ENCODE measurements around the gene TENM3.

TENM3 gene

DNA sequence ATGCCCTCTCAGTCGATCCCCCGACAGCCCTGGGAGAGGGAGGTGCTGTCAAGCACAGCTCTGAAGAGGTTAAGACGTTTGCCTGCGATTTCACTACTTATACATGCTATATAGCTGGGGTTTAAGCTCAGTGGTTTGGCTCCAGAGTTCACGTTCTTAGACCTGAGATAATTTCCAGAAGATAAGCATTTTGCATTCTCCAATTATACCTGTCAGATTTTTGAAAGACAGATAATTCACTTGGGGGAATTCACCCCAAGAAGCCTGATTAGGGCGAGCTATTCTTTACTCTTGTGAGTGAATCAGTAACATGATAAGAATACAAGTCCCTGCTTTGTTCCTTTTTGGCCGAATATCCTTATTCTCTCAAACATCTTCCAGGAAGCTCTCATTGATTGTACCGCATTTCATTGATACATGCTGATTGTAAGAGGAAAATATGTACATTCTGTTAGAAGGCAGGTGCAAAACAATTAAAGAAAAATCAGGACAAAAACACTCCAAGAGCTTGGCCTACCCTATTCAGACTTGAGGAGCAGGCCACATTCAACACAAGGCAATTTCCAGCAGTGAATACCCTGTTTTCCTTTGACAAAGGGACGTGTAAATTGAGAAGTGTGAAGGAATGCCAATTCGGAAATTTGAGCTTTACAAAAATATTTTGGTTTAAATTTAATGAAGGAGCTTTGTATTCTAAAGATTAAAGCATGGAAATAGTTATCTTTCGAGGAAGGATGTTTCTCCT is 30.2 kb downstream of the TENM3 start:
- H3K4me1 Mint-ChIP-seq (ENCODE audit: low read depth) = no peaks in the 10 kb centered on the region
- no peak overlapping the region for H3K4me3 Mint-ChIP-seq
- no peak overlapping the region for H3K27ac Mint-ChIP-seq
- no peak for DNase-seq (ENCODE audit: low spot score)
- H3K27me3 Mint-ChIP-seq (ENCODE audit: low read depth) = no peaks in the 10 kb centered on the region
- H3K9me3 Mint-ChIP-seq = peaks cover 9% of the 10 kb centered on the region
- no peaks in the 10 kb centered on the region for H3K36me3 Mint-ChIP-seq (ENCODE audit: low read depth)

DNA sequence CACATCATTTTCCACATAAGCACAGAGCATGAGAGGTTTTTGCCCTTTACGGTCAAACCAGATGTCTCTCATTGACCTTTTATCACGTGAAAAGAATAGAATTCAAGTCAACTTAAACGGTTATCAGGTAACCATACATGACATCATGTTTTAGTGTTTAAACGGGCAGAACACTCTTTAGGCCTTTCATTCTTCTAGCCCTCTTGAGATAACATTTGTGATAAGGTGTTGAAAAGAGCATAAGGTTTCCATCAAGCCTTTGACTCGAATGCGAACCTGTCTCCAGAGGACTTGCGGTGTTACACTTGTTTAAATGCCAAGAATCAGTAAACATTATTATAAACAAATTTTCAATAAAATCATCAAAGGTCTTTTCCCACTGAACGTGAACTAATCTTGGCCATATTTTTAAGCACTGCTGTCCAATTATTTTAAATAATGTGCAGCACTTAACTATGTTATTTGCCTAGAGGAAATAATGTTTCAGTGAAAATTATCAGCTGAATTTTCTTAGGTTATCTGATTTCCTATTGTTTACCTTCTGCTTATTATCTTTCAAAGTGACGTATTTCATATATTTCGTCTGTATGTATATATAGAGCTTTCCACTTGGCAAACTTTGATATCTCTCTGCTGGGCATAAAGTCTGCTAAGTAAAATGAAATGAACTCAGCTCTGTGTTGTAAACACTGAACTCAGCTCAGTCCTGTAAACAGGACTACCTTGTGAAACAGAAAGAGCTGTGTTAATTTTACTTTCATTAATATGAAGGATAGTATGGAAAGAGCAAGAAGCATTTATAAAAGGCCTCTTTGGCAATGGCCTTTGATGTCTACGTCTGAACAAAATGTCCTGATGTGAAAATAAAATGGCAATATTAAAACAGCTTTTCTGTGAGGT is 33.3 kb downstream of the TENM3 start:
- Mint-ChIP-seq H3K4me1 (ENCODE audit: low read depth) (no peaks in the 10 kb centered on the region), H3K27ac (no peak overlapping the region), H3K36me3 (ENCODE audit: low read depth) (no peaks in the 10 kb centered on the region), H3K4me3 (no peak overlapping the region), H3K27me3 (ENCODE audit: low read depth) (no peaks in the 10 kb centered on the region), H3K9me3 (peaks cover 8% of the 10 kb centered on the region)
- DNase-seq (ENCODE audit: low spot score) = no peak

DNA sequence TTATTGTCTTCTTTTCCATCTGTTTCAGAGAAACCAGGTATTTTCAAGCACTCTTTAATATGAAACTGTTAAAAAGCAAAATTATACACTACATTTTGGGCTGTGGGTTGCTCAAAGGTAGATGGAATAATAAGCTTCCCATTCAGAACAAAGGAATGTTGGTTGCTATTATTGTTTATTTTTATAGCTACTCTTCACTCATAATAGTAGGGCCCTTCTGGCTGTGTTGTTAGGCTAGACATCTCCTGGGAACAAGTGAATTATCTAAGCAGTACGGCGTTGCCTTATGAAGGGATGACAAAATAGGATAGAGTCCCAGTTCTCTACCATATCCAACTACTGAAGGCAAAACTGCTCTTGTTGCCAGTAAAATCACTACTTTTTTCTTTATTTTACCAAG is 34.2 kb downstream of the TENM3 start:
- Mint-ChIP-seq H3K9me3 (peaks cover 5% of the 10 kb centered on the region), H3K36me3 (ENCODE audit: low read depth) (no peaks in the 10 kb centered on the region), H3K4me3 (no peak overlapping the region), H3K27ac (no peak overlapping the region), H3K4me1 (ENCODE audit: low read depth) (no peaks in the 10 kb centered on the region), H3K27me3 (ENCODE audit: low read depth) (no peaks in the 10 kb centered on the region)
- no peak for DNase-seq (ENCODE audit: low spot score)

DNA sequence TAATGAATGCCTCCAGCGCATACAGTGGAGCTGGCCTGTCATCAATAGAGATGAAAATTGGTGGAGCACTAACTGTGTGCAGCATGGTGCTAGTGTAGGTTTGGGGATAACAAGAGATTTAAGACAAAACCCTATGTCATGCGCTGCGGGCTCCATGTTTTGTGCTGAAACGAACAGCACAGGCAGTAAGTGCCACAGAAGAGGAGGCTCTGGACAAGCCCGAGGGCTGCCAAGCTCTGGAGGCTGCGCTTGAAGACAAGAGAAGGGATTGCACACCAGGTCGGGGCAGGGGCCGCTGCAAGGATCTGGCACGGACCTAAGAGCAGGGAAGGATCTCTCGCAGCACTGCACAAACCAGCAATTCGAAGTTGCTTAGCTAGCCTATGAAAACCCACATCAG is 35.5 kb downstream of the TENM3 start:
- Mint-ChIP-seq H3K36me3 (ENCODE audit: low read depth) (no peaks in the 10 kb centered on the region), H3K9me3 (no peaks in the 10 kb centered on the region), H3K4me1 (ENCODE audit: low read depth) (no peaks in the 10 kb centered on the region), H3K4me3 (no peak overlapping the region), H3K27ac (no peak overlapping the region), H3K27me3 (ENCODE audit: low read depth) (no peaks in the 10 kb centered on the region)
- DNase-seq (ENCODE audit: low spot score) = no peak

DNA sequence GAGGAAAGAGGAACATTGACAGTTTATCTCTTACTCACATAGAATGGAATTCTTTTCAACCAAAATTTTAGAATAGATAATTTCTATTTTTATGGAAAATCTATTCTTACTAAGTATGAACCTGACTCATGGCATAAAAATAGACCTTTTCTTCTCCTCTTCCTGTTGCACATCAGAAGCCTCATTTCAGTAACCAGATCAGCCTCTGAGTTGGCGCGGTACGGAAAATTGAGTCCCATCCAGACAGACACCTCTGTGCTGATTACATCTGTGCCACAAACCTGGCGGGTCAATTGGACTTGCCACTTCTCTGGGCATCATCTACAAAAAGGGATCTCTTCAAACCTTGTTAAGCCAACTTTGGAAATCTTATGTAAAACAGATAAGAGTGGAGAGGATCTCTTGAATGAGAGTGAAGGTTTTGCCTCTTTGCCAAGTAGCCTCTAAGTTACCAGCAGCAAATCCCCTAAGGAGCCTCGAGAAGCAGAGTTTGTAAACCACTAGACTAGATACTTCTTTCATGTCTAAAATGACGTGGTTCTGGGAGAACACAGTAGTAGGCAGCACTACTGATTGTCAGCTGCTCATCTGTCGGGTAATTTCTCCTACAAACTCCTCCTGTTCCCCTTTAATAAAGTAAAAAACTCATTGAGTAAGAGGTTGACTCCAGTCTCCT is 37.4 kb downstream of the TENM3 start:
- Mint-ChIP-seq H3K36me3 (ENCODE audit: low read depth) (no peaks in the 10 kb centered on the region), H3K9me3 (no peaks in the 10 kb centered on the region), H3K27ac (no peak overlapping the region)

DNA sequence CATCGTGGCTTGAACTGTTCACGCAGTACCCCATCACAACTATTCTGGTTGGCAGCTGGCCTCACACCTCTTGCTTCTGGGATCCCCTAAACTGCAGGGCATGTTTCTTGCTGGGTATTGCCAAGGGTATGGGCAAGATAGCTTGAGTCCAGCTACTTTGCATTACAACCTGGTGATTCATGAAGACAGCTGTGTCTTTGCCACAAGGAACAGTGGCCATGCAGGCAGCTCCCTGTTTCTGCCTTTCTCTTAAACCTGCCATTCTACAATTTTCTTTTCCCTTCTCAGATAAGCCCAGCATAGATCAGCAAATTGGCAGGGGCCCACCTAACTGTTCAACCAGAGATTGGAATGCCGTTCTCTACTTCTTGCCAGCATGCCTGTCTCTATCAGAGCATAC is 42.8 kb downstream of the TENM3 start:
- Mint-ChIP-seq H3K4me1 (ENCODE audit: low read depth) (no peaks in the 10 kb centered on the region), H3K27ac (no peak overlapping the region), H3K27me3 (ENCODE audit: low read depth) (no peaks in the 10 kb centered on the region), H3K9me3 (no peaks in the 10 kb centered on the region), H3K4me3 (no peak overlapping the region), H3K36me3 (ENCODE audit: low read depth) (no peaks in the 10 kb centered on the region)
- DNase-seq (ENCODE audit: low spot score) = no peak

More for the DNA sequence above, 37.4 kb downstream of the TENM3 start:
- Mint-ChIP-seq H3K27me3 (ENCODE audit: low read depth) (no peaks in the 10 kb centered on the region), H3K4me1 (ENCODE audit: low read depth) (no peaks in the 10 kb centered on the region), H3K4me3 (no peak overlapping the region)
- DNase-seq (ENCODE audit: low spot score) = no peak

DNA sequence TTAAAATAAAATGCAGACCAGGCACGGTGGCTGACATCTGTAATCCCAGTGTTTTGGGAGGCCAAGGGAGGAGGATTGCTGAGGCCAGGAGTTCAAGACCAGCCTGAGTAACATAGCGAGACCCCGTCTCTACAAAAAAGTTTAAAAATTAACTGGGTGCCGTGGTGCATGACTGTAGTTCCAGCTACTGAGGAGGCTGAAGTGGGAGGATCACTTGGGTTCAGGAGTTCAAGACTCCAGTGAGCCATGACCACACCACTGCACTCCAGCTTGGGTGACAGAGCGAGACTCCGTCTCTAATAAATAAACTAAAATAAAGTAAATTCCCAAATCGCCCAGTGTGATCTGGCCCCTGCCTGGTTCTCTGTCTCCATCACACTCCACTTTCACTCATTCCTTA is 43.7 kb downstream of the TENM3 start:
- Mint-ChIP-seq H3K4me1 (ENCODE audit: low read depth) (no peaks in the 10 kb centered on the region), H3K9me3 (no peaks in the 10 kb centered on the region), H3K36me3 (ENCODE audit: low read depth) (no peaks in the 10 kb centered on the region), H3K27me3 (ENCODE audit: low read depth) (no peaks in the 10 kb centered on the region), H3K27ac (no peak overlapping the region), H3K4me3 (no peak overlapping the region)
- no peak for DNase-seq (ENCODE audit: low spot score)

DNA sequence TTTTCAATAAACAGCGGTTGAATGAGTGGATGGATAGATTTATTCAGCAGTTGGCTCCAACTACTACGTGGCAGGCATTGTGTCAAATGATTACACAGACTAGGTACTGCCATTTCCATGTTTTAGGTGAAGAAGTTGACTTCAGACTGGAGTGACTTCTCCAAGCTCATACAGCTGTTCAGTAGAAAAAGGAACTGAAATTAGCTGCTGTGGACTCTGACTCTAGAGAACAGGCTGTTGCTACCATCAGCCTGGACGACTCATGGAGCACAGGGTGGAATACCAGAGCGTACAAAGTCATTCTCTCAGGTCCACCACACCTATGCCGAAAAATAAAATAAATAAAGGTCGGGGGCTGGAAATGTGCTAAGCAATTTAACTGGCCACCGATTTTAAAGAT is 45.3 kb downstream of the TENM3 start:
- Mint-ChIP-seq H3K9me3 (no peaks in the 10 kb centered on the region), H3K4me1 (ENCODE audit: low read depth) (no peaks in the 10 kb centered on the region), H3K27me3 (ENCODE audit: low read depth) (no peaks in the 10 kb centered on the region), H3K36me3 (ENCODE audit: low read depth) (no peaks in the 10 kb centered on the region), H3K27ac (no peak overlapping the region), H3K4me3 (no peak overlapping the region)
- DNase-seq (ENCODE audit: low spot score) = no peak

DNA sequence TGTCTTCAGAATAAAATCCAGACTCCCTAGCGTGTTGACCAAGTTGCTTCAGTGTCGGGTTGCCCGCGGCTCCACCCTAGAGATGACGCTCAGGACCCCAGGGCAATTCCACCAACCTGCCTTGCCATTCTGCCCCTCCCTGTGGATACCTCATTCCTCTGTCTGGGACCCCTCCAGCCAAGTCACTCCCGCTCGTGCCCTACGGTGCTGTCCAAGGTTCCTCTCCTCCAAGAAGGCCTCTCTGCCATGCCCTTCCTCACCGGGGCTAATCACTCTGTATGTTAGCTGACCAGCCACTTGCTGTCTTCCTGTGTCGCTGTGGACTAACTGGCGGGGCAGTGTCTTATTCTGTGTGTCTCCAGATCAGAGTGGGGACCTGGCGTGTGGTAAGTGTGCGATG is 46.6 kb downstream of the TENM3 start:
- H3K4me1 Mint-ChIP-seq (ENCODE audit: low read depth) = no peaks in the 10 kb centered on the region
- DNase-seq (ENCODE audit: low spot score) = no peak
- H3K4me3 Mint-ChIP-seq = no peak overlapping the region
- H3K27ac Mint-ChIP-seq = no peak overlapping the region
- no peaks in the 10 kb centered on the region for H3K9me3 Mint-ChIP-seq
- no peaks in the 10 kb centered on the region for H3K36me3 Mint-ChIP-seq (ENCODE audit: low read depth)
- no peaks in the 10 kb centered on the region for H3K27me3 Mint-ChIP-seq (ENCODE audit: low read depth)

DNA sequence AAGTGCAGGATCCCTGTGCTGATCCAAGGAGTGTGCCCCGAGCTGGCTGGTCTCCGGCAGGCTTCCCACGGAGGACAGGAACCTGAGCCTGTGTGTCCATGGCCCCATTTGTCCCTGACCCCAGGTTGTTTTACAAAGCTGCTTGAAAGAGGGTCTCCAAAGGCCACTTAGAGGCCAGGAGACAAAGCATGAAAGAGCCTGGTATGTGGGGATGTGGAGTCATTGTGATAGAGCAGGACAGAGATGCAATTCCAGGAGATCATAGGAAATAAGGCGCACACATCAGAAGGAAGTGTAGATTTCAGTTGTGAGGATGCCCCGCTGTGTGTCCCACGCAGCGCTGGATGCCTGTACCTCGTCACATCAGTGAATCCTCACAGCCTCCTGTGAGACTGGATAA is 48.0 kb downstream of the TENM3 start:
- H3K4me1 Mint-ChIP-seq (ENCODE audit: low read depth) = no peaks in the 10 kb centered on the region
- no peaks in the 10 kb centered on the region for H3K36me3 Mint-ChIP-seq (ENCODE audit: low read depth)
- no peak overlapping the region for H3K4me3 Mint-ChIP-seq
- H3K27me3 Mint-ChIP-seq (ENCODE audit: low read depth) = no peaks in the 10 kb centered on the region
- DNase-seq (ENCODE audit: low spot score) = no peak
- no peaks in the 10 kb centered on the region for H3K9me3 Mint-ChIP-seq
- no peak overlapping the region for H3K27ac Mint-ChIP-seq

DNA sequence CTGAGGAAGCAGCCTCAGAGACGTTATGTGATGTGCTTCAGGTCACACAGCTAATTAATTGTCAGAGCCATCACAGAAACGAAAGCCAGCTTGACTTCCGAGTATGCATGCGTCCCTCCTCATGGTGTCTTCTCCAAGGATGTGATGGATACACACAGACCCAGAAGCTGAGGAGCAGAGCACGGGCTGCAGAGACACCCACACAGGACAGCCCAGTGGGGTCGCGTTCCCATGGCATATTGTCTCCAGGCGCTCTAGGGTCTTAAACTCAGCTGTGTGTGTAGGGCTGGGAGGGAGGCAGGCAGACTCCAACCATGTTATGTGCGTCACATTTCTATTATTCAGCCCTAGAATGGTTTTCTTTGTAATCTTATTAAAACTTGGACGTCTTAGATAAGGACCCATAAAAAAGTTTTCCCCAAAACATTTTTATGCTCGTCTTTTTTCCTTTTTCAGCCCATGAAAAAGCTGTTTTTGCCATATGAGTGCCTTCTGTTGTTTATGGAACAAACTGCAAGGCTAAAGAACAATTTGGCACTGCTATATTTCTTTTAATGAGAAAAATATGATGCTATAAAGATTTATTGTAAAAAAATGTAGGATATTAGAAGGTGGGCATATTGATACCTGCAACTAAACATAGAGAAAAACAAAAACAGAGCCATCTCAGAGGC is 48.5 kb downstream of the TENM3 start:
- Mint-ChIP-seq H3K36me3 (ENCODE audit: low read depth) (no peaks in the 10 kb centered on the region), H3K4me3 (no peak overlapping the region), H3K27me3 (ENCODE audit: low read depth) (no peaks in the 10 kb centered on the region), H3K27ac (no peak overlapping the region), H3K9me3 (no peaks in the 10 kb centered on the region), H3K4me1 (ENCODE audit: low read depth) (no peaks in the 10 kb centered on the region)
- no peak for DNase-seq (ENCODE audit: low spot score)

DNA sequence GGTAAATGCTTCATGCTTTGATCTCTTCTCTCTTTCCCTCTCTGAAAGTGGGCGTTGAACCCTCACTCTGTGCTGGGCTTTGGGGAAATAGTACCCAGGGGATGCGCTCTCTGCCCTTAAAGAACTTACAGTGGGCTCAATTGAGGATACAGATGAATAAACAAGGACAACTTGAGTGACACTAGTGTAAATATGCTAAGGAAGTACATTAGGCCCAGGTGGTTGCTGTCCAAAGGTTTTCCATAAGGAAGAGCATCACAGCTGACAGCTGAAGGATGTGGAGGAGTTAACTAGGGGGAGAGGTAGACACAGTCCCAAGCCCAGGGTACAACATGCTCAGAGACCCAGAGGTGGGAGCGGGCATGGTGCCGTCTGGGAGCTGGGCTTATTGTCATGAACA is 49.4 kb downstream of the TENM3 start:
- Mint-ChIP-seq H3K27ac (no peak overlapping the region), H3K9me3 (no peaks in the 10 kb centered on the region), H3K4me1 (ENCODE audit: low read depth) (no peaks in the 10 kb centered on the region), H3K36me3 (ENCODE audit: low read depth) (no peaks in the 10 kb centered on the region), H3K27me3 (ENCODE audit: low read depth) (no peaks in the 10 kb centered on the region), H3K4me3 (no peak overlapping the region)
- DNase-seq (ENCODE audit: low spot score) = no peak

DNA sequence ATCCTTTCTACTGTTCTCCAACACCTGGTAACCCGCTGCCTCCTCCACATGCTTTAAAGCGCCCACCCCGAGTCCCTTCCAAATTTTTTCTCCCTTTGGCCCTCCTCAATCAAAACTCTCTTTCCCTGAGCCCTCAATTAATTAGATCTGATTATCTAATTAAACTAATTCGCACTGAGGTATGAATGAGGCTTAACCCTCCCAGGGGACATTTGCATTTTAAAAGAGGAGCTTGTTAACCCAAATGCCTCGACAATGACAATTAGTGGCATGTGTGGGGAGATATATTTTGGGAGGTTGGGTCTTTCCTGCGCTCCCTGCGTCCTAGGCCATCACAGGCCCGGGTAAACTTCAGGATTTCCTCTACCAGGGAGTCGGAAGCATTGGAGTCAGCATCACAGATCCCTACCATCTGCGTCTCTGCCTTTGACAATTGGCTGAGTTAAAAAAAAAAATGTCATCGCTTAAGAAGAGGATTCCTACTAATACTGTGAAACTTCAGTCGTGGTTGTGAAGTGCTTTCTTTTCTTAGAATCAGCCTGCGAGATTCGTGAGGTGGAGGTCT is 50.6 kb downstream of the TENM3 start:
- Mint-ChIP-seq H3K9me3 (no peaks in the 10 kb centered on the region), H3K27me3 (ENCODE audit: low read depth) (no peaks in the 10 kb centered on the region)

More for the DNA sequence above, 50.6 kb downstream of the TENM3 start:
- H3K27ac Mint-ChIP-seq = no peak overlapping the region
- no peaks in the 10 kb centered on the region for H3K36me3 Mint-ChIP-seq (ENCODE audit: low read depth)
- no peak overlapping the region for H3K4me3 Mint-ChIP-seq
- no peaks in the 10 kb centered on the region for H3K4me1 Mint-ChIP-seq (ENCODE audit: low read depth)
- no peak for DNase-seq (ENCODE audit: low spot score)
